HTERT RPE-1 (cell line): ENCODE results near the gene RHOBTB3.
"Not testable (repeated sequence)": the region's sequence is repeated elsewhere in the genome, so short reads cannot be mapped to it uniquely, and the experiment has no call there.

Experiments used
- in situ Hi-C: fragments of 300-500 bp; cut with MboI; formaldehyde crosslinking; loops from 4 replicates; pipeline ENCODE4 v1.14.3; 2020; ENCODE audit warnings: low sequenced_read_pairs

Gene RHOBTB3

DNA sequence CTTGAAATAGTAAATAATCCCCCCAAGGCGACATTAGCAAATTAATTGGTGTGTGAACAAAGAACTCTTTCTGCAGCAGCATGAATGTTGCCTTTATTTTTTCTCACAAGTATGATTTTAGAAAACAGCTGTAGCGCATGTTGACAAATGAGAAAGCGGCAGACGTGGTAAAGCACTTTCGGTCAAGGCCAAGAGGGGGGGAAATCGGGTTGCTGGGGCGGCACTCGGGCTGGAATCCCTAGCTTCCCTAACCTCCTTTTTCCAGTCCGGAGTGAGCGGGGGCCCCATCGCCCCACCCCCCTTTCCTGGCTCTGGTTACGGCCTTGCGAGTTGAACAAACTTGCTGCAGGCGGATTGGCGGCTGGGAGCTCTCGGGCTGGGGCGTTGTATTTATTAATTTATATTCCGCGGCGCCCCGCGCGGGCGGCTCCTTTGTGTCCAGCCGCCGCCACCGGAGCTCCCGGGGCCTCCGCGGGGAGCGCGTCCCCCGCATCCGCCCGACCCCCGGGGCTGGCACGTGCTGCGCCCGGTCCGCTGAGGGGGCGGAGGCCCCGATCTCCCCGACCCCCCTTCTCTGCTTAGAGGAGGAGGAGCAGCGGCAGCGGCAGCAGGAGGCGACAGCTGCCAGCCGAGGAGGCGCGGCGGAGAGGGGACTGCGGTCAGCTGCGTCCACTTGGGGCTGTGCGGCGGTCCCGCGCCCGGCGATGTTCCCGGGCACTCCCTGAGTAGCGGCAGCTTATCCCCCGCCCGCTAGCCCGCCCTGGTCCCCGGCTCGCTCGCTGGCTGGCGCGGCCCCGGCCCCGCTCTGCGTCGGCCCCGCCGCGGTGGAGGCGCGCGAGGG, at the start of gene RHOBTB3:
RHOBTB3 (plus strand) TSS at position 607 of the 841 bp plus-strand sequence. CDS start 347 bp downstream, outside the sequence.
- in situ Hi-C loops: no loop called here

GRCh38 chr5:95682891-95683290, 48.2 kb upstream of the RHOBTB3 start, which contains the start of gene SPATA9:
Gene SPATA9, minus strand, starts transcription at chr5:95682991. Its CDS starts 137 bp downstream, at chr5:95682854.
- in situ Hi-C loops: no loop called here

DNA sequence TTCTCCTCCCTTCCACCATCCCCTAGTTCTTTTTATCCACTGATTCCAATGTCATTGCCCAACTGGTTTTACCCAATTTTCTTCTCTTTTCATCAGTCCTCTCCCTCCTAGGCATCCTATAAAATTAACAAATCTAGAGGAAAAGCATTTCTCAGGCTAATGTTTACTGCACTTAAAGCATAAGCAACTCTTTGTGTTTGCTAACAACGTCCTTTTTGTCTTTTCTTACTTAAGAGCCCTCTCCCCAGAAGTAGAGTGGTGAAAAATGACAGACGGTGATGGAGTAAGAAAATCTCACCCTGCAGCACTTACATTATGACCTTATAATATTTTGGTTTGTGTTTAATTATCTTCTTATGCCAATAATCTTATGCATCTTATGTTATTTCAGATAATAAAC, 46.8 kb upstream of the RHOBTB3 start:
- in situ Hi-C loops: no loop called here

GRCh38 chr5:95686651-95687050, 44.5 kb upstream of the RHOBTB3 start:
- in situ Hi-C loops: no loop called here

GRCh38 chr5:95689680-95690079, 41.5 kb upstream of the RHOBTB3 start:
- in situ Hi-C loops: no loop called here

DNA sequence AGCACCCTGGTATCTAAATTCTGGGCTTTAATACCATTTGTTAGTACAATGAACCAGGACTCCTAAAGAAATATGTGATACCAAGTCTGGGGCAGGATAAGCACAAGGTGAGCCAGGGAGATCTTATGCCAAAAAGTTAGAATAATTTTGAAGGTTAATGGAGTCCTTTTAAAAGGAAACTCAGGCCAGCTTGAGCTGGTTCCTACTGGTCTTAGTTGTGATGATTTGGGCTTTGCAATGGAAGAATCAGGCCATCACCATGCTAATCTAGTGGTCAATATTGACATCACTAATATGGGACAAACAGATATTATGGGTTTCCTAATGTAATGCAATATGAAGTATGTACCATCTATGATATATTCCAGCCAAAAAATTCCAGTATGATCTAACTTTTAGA, 40.8 kb upstream of the RHOBTB3 start:
- in situ Hi-C loops: no loop called here

DNA sequence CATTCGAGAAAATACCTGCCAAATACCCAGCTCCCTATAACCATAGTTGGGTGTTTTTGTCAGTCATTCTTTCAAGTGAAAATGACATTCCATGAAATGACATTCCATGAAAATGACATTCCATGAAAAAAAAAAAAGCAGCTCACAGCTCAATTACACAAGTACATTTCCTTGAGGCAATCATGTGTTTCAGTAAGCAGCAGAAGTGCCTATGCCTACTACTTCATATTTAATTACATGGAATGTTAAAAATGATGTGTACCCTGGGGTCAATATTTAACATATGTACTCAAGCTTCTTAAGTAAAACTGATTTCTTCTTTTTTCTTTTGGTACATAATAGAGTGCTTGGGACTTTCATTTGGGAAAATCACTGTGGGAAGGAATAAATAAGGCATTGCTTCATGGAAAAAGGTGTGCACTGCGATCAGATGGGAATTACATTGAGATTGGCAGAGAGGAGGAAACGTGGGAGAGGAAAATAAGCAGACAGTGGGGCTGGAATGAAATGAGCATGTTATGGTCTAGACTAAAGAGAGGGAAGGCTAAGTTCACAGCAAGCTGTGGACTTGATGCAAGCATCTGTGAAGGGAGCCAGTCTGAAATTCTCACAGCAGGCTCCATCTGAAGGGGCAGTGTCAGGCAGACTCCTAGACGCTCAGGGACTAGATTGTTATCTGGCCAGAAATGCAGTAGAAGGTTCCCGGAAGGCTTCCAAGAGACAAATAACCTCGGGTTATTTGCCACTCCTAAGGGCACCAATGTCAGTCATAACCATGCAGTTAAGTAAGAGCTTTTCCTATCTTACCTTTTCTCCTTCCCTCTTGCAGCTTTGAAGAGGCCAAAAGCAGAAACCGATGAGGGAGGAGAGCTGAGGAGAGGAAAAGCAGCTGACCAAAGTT, 33.1 kb upstream of the RHOBTB3 start:
- in situ Hi-C loops: no loop called here

DNA sequence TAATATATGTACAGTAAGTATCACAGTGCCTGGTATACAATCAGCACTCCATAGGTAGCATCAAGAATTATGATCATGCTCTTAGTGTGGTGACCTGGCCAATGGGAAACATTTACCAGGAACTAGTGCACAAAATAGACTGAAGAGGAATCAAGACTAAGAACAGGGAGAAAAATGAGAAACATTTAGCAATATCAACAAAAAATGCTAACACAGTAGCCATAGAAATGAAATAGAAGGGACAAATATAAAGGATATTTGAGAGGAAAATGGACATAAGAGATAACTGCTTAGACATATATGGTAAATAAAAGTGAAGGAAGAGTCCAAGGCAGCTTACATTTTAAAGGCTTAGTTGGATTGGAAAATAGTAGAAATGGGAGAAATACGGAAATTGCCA, 31.8 kb upstream of the RHOBTB3 start:
- in situ Hi-C loops: no loop called here

DNA sequence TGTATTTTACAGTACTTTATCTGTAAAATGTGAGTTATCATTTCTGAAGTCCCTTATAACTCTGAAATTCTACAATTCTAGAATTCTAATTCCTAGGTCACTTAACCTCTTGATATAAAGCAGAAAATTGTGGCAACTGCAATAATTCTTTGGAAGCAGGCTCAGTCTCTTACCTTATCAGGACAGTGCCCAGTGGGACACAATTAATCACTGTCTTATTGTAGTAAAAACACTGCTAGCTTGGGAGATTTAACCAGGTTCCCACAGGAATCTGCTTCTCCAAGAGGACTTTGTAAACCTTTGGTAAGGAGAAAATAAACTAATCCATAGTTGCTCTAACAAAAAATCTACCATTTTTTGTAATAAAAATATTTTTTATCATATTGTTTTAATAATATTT, 30.1 kb upstream of the RHOBTB3 start:
- in situ Hi-C loops: no loop called here

DNA sequence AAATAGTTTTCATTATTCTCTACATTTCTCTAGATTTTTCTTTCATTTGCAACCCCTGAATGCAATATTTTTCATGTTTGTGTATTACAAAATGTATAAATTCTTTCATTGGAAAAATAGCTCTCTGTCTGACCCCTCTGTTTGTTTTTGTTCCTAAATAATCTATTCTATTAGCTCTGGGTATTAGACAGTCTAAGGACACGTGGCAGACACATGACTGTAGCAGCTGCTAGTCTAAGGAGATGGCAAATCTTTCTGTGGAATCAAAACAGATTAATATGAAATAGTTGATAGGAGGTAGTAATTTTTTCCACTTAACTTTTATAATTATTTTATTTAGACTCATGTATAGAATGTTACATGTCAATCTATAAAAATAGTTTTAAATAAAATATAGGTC, 27.0 kb upstream of the RHOBTB3 start:
- in situ Hi-C loops: no loop called here

GRCh38 chr5:95706196-95706595, 24.9 kb upstream of the RHOBTB3 start:
- in situ Hi-C loops: not testable (repeated sequence)

GRCh38 chr5:95707055-95707454, 24.1 kb upstream of the RHOBTB3 start:
- in situ Hi-C loops: no loop called here

DNA sequence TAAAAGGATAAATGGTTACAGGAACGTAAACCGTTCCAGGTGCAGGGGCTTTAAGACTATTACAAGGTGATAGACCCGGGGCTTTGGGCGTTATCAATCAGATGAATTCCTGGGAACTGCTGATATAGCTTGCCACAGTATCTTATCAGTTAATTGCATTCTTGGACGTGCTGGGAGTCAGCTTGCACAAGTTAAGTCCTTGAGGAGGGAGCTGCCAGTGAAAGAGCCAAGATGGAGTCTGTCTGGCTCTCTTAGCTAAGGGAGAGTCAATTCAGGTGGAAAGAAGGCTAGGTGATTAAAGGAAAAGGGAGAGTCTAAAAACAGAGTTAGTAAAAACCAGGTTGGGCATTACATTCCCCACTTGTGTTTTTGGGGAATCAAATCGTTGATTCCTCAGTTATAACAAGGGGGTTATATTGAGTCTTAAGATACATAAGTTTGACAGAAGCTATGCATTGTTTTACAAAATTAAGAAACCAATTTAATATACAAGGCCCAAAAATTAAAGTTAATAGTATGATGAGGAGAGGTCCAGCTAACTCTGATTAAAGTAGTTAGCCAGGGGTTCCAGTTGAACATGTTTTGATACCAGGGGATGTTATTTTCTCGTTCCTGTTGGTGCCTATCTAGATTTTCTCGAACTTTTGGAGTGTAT, 23.5 kb upstream of the RHOBTB3 start:
- in situ Hi-C loops: not testable (repeated sequence)

GRCh38 chr5:95708876-95709275, 22.3 kb upstream of the RHOBTB3 start:
- in situ Hi-C loops: no loop called here

DNA sequence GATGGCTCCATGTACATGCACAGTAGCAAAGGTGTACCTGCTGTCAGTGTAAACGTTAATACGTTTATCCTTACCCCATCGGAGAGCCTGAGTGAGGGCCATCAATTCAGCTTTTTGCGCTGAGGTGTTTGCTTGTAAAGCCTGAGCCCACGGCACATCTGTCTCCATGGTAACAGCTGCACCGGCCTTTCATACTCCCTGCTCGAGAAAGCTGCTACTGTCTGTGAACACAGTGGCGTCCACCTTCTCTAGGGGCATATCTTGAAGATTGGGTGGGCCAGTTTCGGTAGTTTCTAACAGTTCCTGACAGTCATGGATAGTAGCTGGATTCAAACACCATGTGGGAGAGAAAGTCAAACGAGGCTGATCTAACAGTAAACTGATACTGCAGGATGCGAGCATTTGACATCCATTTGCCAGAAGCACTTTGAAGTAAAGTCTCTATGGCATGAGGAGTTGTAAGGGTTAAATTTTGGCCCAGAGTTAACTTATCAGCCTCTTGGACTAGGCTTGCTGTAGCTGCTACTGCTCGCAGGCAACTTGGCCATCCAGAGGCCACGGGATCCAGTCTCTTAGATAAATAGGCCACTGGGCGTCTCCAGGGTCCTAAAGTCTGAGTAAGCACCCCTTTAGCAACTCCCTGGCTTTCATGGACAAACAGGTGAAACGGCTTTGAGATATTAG, 21.0 kb upstream of the RHOBTB3 start:
- in situ Hi-C loops: no loop called here

DNA sequence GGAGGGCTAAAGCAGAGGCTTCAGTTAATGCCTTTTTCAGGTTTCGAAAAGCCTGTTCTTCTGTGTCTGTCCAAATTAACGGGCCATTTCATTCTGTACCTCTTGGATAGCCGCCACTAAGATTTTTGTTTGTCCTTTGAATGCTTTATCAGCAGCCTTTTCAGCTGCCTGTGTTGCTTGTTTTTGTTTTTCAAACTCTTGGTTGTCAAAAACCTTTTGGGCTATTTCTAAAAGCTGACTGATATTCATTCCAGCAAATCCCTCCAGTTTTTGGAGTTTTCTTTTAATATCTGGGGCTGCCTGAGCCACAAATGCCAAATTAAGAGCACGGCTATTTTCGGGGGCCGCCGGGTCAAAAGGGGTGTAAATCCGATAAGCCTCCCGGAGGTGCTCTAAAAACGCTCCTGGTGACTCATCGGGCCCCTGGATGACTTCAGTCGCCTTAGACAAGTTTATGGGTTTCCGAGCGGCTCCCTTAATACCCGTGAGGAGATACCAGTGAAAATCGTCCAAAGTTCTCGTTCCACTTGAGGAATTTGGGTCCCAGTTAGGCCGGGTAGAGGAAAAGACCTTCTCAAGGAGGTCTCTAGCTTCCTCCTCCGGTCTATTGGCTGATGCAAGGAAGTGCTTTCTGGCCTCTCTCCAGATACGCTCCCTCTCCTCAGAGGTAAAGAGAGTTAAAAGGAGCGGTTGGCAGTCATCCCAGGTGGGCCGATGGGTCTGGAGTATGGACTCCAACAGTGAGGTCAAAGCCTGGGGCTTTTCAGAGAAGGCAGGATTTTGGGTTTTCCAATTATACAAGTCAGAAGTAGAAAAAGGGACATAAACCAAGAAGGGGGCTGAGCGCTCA, 20.3 kb upstream of the RHOBTB3 start:
- in situ Hi-C loops: not testable (repeated sequence)

GRCh38 chr5:95711501-95712346, 19.4 kb upstream of the RHOBTB3 start:
- in situ Hi-C loops: no loop called here

GRCh38 chr5:95712347-95712958, 18.7 kb upstream of the RHOBTB3 start:
- in situ Hi-C loops: no loop called here
